AG04449 (cell line): ENCODE results near the gene MBNL1.
"Not testable (repeated sequence)": the region's sequence is repeated elsewhere in the genome, so short reads cannot be mapped to it uniquely, and the experiment has no call there.

ENCODE experiments used
- CTCF ChIA-PET: fragments of 350-600 bp; formaldehyde crosslinking; extraction: SDS; loops from one replicate; lab custom pipeline; 2021; ENCODE audit warnings: antibody characterized with exemption; lab: Yijun Ruan, JAX
- POLR2A ChIA-PET: fragments of 400-600, 350-600 bp; formaldehyde crosslinking; extraction: SDS; loops from one replicate; lab custom pipeline; 2020; ENCODE audit warnings: antibody characterized with exemption, inconsistent platforms; lab: Yijun Ruan, JAX
- DNase-seq: peaks from one replicate; pipeline ENCODE4 v3.0.0-alpha.2; 2010; ENCODE audit warnings: low read depth, low spot score
- H3K4me3 ChIP-seq: 2 replicates; pipeline ENCODE4 v1.5.1; 2011; ENCODE audit warnings: low read depth, mild to moderate bottlenecking, control low read depth, low read length
- CTCF ChIP-seq: IDR thresholded peaks from one replicate; pipeline ENCODE4 v1.5.1; 2011; ENCODE audit warnings: mild to moderate bottlenecking, moderate library complexity, low read length, control low read depth, inconsistent platforms; ENCODE audit not compliant: insufficient read depth; ENCODE audit errors: missing control alignments

Gene MBNL1

GRCh38 chr3:152334761-152335160, 66.0 kb downstream of the MBNL1 start:
- ChIA-PET CTCF (no interaction called here), POLR2A (no interaction called here)
- H3K4me3 ChIP-seq = no peak overlapping the region
- TF ChIP-seq CTCF = no peak
- no peak for DNase-seq

- DNase-seq = no peak
- CTCF ChIA-PET = no interaction called here
- POLR2A ChIA-PET = no interaction called here
- no peak overlapping the region for H3K4me3 ChIP-seq
- TF ChIP-seq CTCF = no peak
Measured at GRCh38 chr3:152335273-152335672, 66.5 kb downstream of the MBNL1 start.

GRCh38 chr3:152337337-152337736, 68.6 kb downstream of the MBNL1 start:
- H3K4me3 ChIP-seq, DNase-seq, CTCF ChIA-PET, POLR2A ChIA-PET: not testable (repeated sequence)

GRCh38 chr3:152338159-152338720, 69.5 kb downstream of the MBNL1 start:
- no peak overlapping the region for H3K4me3 ChIP-seq
- ChIA-PET POLR2A (no interaction called here), CTCF (interaction anchor here (1.0 kb wide), 1 partner anchor 266 kb away, joined by 4 read pairs; no protein-coding TSS in a partner anchor)
- DNase-seq = no peak
- no peak for TF ChIP-seq CTCF

- ChIA-PET POLR2A (no interaction called here), CTCF (interaction anchor here (0.6 kb wide), 1 partner anchor 20 kb away, joined by 3 read pairs; no protein-coding TSS in a partner anchor)
- H3K4me3 ChIP-seq = no peak overlapping the region
- DNase-seq = no peak
- TF ChIP-seq CTCF = no peak
Measured at GRCh38 chr3:152339881-152340505, 71.3 kb downstream of the MBNL1 start.

GRCh38 chr3:152345233-152345632, 76.5 kb downstream of the MBNL1 start:
- ChIA-PET CTCF (interaction anchor here (1.3 kb wide), 1 partner anchor 12 kb away, joined by 3 read pairs; no protein-coding TSS in a partner anchor), POLR2A (no interaction called here)
- H3K4me3 ChIP-seq = no peak overlapping the region
- DNase-seq = no peak
- no peak for TF ChIP-seq CTCF

- H3K4me3 ChIP-seq = no peak overlapping the region
- CTCF ChIA-PET = no interaction called here
- no peak for TF ChIP-seq CTCF
- POLR2A ChIA-PET = no interaction called here
- DNase-seq = no peak
Measured at GRCh38 chr3:152346058-152346457, 77.3 kb downstream of the MBNL1 start.
